IPS-NIHi7 (cell line): ENCODE results near the gene ITSN1.
A peak's percentile ranks its signal among the peaks of the same experiment; 100 is the strongest.

Source experiments
- DNase-seq: peaks from one replicate; pipeline ENCODE4 v3.0.0; 2012; ENCODE audit warnings: mixed read lengths; ENCODE audit errors: extremely low spot score

Gene ITSN1

GRCh38 chr21:33886321-33886720 lies 244.0 kb downstream of the ITSN1 start:
- no peak for DNase-seq

- no peak for DNase-seq
These were observed 247.9 kb downstream of the ITSN1 start for GRCh38 chr21:33890187-33890586.

GRCh38 chr21:33892853-33893252 lies 250.6 kb downstream of the ITSN1 start:
- peak; percentile 81 for DNase-seq

GRCh38 chr21:33893917-33894316 lies 251.6 kb downstream of the ITSN1 start:
- DNase-seq, result no peak

GRCh38 chr21:33894736-33895288 lies 252.5 kb downstream of the ITSN1 start:
- peak; percentile 91 for DNase-seq

- DNase-seq, result no peak
These were observed 253.1 kb downstream of the ITSN1 start for GRCh38 chr21:33895356-33895755.

- no peak for DNase-seq
These were observed 254.4 kb downstream of the ITSN1 start for GRCh38 chr21:33896691-33897090.

- no peak for DNase-seq
These were observed 254.8 kb downstream of the ITSN1 start for GRCh38 chr21:33897098-33897497.

- DNase-seq, result no peak
These were observed 255.4 kb downstream of the ITSN1 start for GRCh38 chr21:33897739-33898138.

GRCh38 chr21:33898586-33898985 lies 256.3 kb downstream of the ITSN1 start:
- no peak for DNase-seq

- no peak for DNase-seq
These were observed 256.9 kb downstream of the ITSN1 start for GRCh38 chr21:33899199-33899598.

- DNase-seq, result peak; percentile 81
These were observed 259.3 kb downstream of the ITSN1 start for GRCh38 chr21:33901412-33902288.

GRCh38 chr21:33902349-33902748 lies 260.0 kb downstream of the ITSN1 start:
- no peak for DNase-seq

GRCh38 chr21:33904041-33904440 lies 261.7 kb downstream of the ITSN1 start:
- DNase-seq, result no peak

- DNase-seq, result no peak
These were observed 266.5 kb downstream of the ITSN1 start for GRCh38 chr21:33908760-33909159.

- DNase-seq, result no peak
These were observed 267.5 kb downstream of the ITSN1 start for GRCh38 chr21:33909756-33910155.

- no peak for DNase-seq
These were observed 271.9 kb downstream of the ITSN1 start for GRCh38 chr21:33914188-33914587.

- DNase-seq, result peak; percentile 98
These were observed 273.3 kb downstream of the ITSN1 start, which contains the start of gene ATP5PO for GRCh38 chr21:33915368-33916199. ATP5PO (minus strand) TSS chr21:33915804; CDS start chr21:33915763, 41 bp downstream.

- no peak for DNase-seq
These were observed 273.9 kb downstream of the ITSN1 start for GRCh38 chr21:33916200-33916567.

GRCh38 chr21:33917421-33917820 lies 275.1 kb downstream of the ITSN1 start:
- DNase-seq, result no peak

- peak; percentile 79 for DNase-seq
These were observed 281.9 kb downstream of the ITSN1 start for GRCh38 chr21:33924079-33924765.

- no peak for DNase-seq
These were observed 282.4 kb downstream of the ITSN1 start for GRCh38 chr21:33924766-33925100.
